A549 (cell line): ENCODE results near the gene TMEM198. TPM values are rescaled to one million over a fixed set of nuclear protein-coding genes. Genes with fewer than 3 reads are reported as not detected.

ENCODE experiments used
- ATAC-seq, 2 experiments: fragments of 200-7000 bp in 1 of 2; fragments of >200 bp in 1 of 2; cut with Nextera tagmentation in 1 of 2; cut with Tn5 transposase in 1 of 2; 3 replicates each; pipeline versions ENCODE4 v1.8.0 to v1.9.1; 2018 to 2020; ENCODE audit warnings: mild to moderate bottlenecking in 1 of 2, moderate library complexity in 1 of 2
- CTCF ChIA-PET: fragments of 300-600 bp; sonication (Branson Sonifier 250); formaldehyde crosslinking; extraction: SDS; loops from one replicate; lab custom pipeline; 2021; ENCODE audit warnings: antibody characterized with exemption, inconsistent platforms; lab: Yijun Ruan, JAX
- POLR2A ChIA-PET: fragments of 350-600 bp; formaldehyde crosslinking; extraction: SDS; loops from one replicate; lab custom pipeline; 2021; ENCODE audit warnings: antibody characterized with exemption, inconsistent platforms; lab: Yijun Ruan, JAX
- DNase-seq, 2 experiments: peaks; one replicate each; pipeline versions ENCODE4 v3.0.0 to v3.0.0-alpha.2; 2011 to 2016; ENCODE audit warnings: low read depth in 1 of 2, low spot score in 1 of 2
- FAIRE-seq: peaks from 2 replicates; lab custom pipeline; 2011; peaks lifted over from hg19 to GRCh38; lab: Jason Lieb, UNC
- H3K27ac ChIP-seq, 2 experiments: fragments of >200 bp; sonication (Bioruptor Twin); formaldehyde crosslinking; 3 replicates each; pipeline ENCODE4 v1.5.1; 2016 to 2017
- H3K4me1 ChIP-seq: fragments of >200 bp; sonication (Bioruptor Twin); formaldehyde crosslinking; 3 replicates; pipeline ENCODE4 v1.6.1; 2016
- H3K4me2 ChIP-seq: fragments of >200 bp; sonication (Bioruptor Twin); formaldehyde crosslinking; 3 replicates; pipeline ENCODE4 v1.6.1; 2016
- H3K4me3 ChIP-seq: fragments of >200 bp; sonication (Bioruptor Twin); formaldehyde crosslinking; 3 replicates; pipeline ENCODE4 v1.5.1; 2016
- H3K9me3 ChIP-seq: fragments of >200 bp; sonication (Bioruptor Twin); formaldehyde crosslinking; 3 replicates; pipeline ENCODE4 v1.6.1; 2016
- BCL3 ChIP-seq: fragments of >200 bp; sonication (Bioruptor Twin); formaldehyde crosslinking; IDR thresholded peaks from 3 replicates; pipeline ENCODE4 v1.6.1; 2016
- CBX8 ChIP-seq: fragments of 200-600 bp; sonication (generic); IDR thresholded peaks from 2 replicates; pipeline ENCODE4 v1.6.1; 2016
- ESRRA ChIP-seq: fragments of 150-350 bp; IDR thresholded peaks from 2 replicates; pipeline ENCODE4 v1.6.1; 2014; ENCODE audit warnings: mild to moderate bottlenecking, low read length, borderline replicate concordance
- FOSL2 ChIP-seq, 2 experiments: fragments of 450-650 bp in 1 of 2; fragments of >200 bp in 1 of 2; sonication (Bioruptor Twin) in 1 of 2; formaldehyde crosslinking; IDR thresholded peaks; 2 replicates each; pipeline versions ENCODE4 v1.5.0 to v1.6.1; 2016 to 2020; ENCODE audit warnings: mild to moderate bottlenecking in 1 of 2, moderate library complexity in 1 of 2
- FOXS1 ChIP-seq: fragments of 250-450 bp; sonication (Bioruptor Pico); IDR thresholded peaks from 2 replicates; pipeline ENCODE4 v1.5.0; 2020; ENCODE audit warnings: mild to moderate bottlenecking, moderate library complexity
- HEYL ChIP-seq: fragments of 250-450 bp; sonication (Bioruptor Pico); IDR thresholded peaks from 2 replicates; pipeline ENCODE4 v1.8.0; 2021; ENCODE audit warnings: mild to moderate bottlenecking, moderate library complexity
- HOXA7 ChIP-seq: fragments of 250-450 bp; sonication (Bioruptor Pico); IDR thresholded peaks from 2 replicates; pipeline ENCODE4 v1.5.0; 2020; ENCODE audit warnings: mild to moderate bottlenecking, moderate library complexity
- HOXB13 ChIP-seq: fragments of 250-450 bp; sonication (Bioruptor Pico); IDR thresholded peaks from 2 replicates; pipeline ENCODE4 v1.5.0; 2020; ENCODE audit warnings: low read depth, mild to moderate bottlenecking, moderate library complexity
- JUNB ChIP-seq: fragments of >200 bp; sonication (Bioruptor Twin); formaldehyde crosslinking; IDR thresholded peaks from 2 replicates; pipeline ENCODE4 v1.6.1; 2016
- KDM1A ChIP-seq: fragments of 200-600 bp; sonication (generic); IDR thresholded peaks from 2 replicates; pipeline ENCODE4 v1.6.1; 2016; ENCODE audit warnings: low read depth, mild to moderate bottlenecking
- KDM5A ChIP-seq: fragments of 200-600 bp; sonication (generic); IDR thresholded peaks from 2 replicates; pipeline ENCODE4 v1.6.1; 2016; ENCODE audit warnings: antibody characterized with exemption, mild to moderate bottlenecking
- MAFK ChIP-seq: fragments of 450-650 bp; IDR thresholded peaks from 2 replicates; pipeline ENCODE4 v1.6.1; 2014; ENCODE audit not compliant: partially characterized antibody
- MAZ ChIP-seq: fragments of 150-350 bp; IDR thresholded peaks from 2 replicates; pipeline ENCODE4 v1.6.1; 2014; ENCODE audit warnings: antibody characterized with exemption, low read depth, low read length, borderline replicate concordance
- NPAS2 ChIP-seq: fragments of 250-450 bp; sonication (Bioruptor Pico); IDR thresholded peaks from 2 replicates; pipeline ENCODE4 v1.8.0; 2022; ENCODE audit warnings: mild to moderate bottlenecking, moderate library complexity, borderline replicate concordance
- RAD21 ChIP-seq, 2 experiments: fragments of >200 bp in 1 of 2; sonication (Bioruptor Twin) in 1 of 2; formaldehyde crosslinking in 1 of 2; IDR thresholded peaks in 1 of 2; conservative IDR thresholded peaks in 1 of 2; 2 replicates in 1 of 2; 3 replicates in 1 of 2; pipeline ENCODE4 v1.6.1; 2012 to 2018; ENCODE audit warnings: inconsistent platforms in 1 of 2
- RARB ChIP-seq: fragments of 250-450 bp; sonication (Bioruptor Pico); IDR thresholded peaks from 2 replicates; pipeline ENCODE4 v1.8.0; 2021; ENCODE audit warnings: mild to moderate bottlenecking, moderate library complexity
- RFX5 ChIP-seq: fragments of 450-650 bp; IDR thresholded peaks from 2 replicates; pipeline ENCODE4 v1.7.1; 2014; ENCODE audit warnings: antibody characterized with exemption, mild to moderate bottlenecking, moderate library complexity
- SMC3 ChIP-seq: fragments of >200 bp; sonication (Bioruptor Twin); formaldehyde crosslinking; IDR thresholded peaks from 3 replicates; pipeline ENCODE4 v1.6.1; 2018; ENCODE audit warnings: inconsistent platforms
- SREBF2 ChIP-seq: fragments of 450-650 bp; IDR thresholded peaks from 2 replicates; pipeline ENCODE4 v1.6.1; 2014; ENCODE audit warnings: mild to moderate bottlenecking, moderate library complexity
- USF2 ChIP-seq: fragments of 450-650 bp; IDR thresholded peaks from 2 replicates; pipeline ENCODE4 v1.6.1; 2014; ENCODE audit warnings: antibody characterized with exemption
- ZFP36 ChIP-seq: fragments of 450-650 bp; IDR thresholded peaks from 2 replicates; pipeline ENCODE4 v1.6.1; 2014; ENCODE audit warnings: borderline replicate concordance; ENCODE audit not compliant: partially characterized antibody
- ZSCAN20 ChIP-seq: fragments of 250-450 bp; sonication (Bioruptor Pico); IDR thresholded peaks from 2 replicates; pipeline ENCODE4 v1.8.0; 2022; ENCODE audit warnings: mild to moderate bottlenecking, moderate library complexity
- WGBS: methylation state at CpG from one replicate; pipeline ENCODE4 v1.1.6; 2017; ENCODE audit errors: missing lambda C conversion rate; 5-methylcytosine and 5-hydroxymethylcytosine counted together
- polyA plus RNA-seq, 4 experiments: library from polyadenylated mRNA; depleted of rRNA in 3 of 4; stranded (reverse); fragments of >200 nt; fragmentation: RNase III in 1 of 4; extraction: RNeasy Plus Mini Kit Qiagen cat#74134 plus additional on column Dnase treatment in 1 of 4; gene quantifications; 2 replicates in 3 of 4; 3 replicates in 1 of 4; pipeline ENCODE4 v1.2.3, GENCODE V29; 2011 to 2017
- TF ChIP-seq, protein P1 (sequence below): IDR thresholded peaks from 2 replicates; pipeline ENCODE4 v1.6.1; 2012
- TF ChIP-seq, protein P2 (sequence below): fragments of 200-600 bp; sonication (generic); IDR thresholded peaks from 2 replicates; pipeline ENCODE4 v1.6.1; 2016; ENCODE audit warnings: antibody characterized with exemption, mild to moderate bottlenecking, moderate library complexity

The TMEM198 gene
- polyA plus RNA-seq, 2 of the 4 experiments (the other 2 are of a cell fraction) = 0.31 to 0.37 TPM

DNA sequence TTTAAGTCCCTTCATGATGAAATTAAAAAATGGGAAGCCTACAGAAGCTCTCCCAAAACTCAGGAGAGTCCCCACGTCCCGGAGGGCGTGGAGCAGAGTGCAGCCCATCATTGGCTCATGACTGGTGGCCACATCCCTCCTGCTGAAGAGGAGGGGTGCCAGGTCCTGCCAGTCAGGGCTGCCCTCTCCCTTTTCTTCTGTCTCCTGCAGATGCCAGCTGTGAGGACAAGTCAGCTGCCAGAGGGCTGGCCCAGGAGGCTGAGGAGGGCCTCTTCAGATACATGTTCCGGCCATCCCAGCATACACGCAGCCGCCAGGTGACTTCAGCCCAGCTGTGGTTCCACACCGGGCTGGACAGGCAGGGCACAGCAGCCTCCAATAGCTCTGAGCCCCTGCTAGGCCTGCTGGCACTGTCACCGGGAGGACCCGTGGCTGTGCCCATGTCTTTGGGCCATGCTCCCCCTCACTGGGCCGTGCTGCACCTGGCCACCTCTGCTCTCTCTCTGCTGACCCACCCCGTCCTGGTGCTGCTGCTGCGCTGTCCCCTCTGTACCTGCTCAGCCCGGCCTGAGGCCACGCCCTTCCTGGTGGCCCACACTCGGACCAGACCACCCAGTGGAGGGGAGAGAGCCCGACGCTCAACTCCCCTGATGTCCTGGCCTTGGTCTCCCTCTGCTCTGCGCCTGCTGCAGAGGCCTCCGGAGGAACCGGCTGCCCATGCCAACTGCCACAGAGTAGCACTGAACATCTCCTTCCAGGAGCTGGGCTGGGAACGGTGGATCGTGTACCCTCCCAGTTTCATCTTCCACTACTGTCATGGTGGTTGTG is 30.9 kb downstream of the TMEM198 start:
- POLR2A ChIA-PET = interaction anchor here (0.5 to 1.7 kb wide), 2 partner anchors 23 to 31 kb away, joined by 3 to 6 read pairs; partner anchors contain the start of gene STK11IP
- FAIRE-seq (no peak), ATAC-seq (no peak)

GRCh38 chr2:219575566-219576504 is 32.0 kb downstream of the TMEM198 start:
- CTCF ChIA-PET = interaction anchor here (1.1 to 7.5 kb wide), 6 partner anchors 12 to 54 kb away, joined by 3 to 50 read pairs (median 4); no protein-coding TSS in a partner anchor
- no peak overlapping the region for H3K27ac ChIP-seq
- no peak for ATAC-seq

More for the DNA sequence above, 30.9 kb downstream of the TMEM198 start:
- no peaks in the 10 kb centered on the region for H3K9me3 ChIP-seq
- H3K4me1 ChIP-seq = peaks cover 14% of the 10 kb centered on the region
- H3K4me2 ChIP-seq = no peak overlapping the region
- CTCF ChIA-PET = interaction anchor here (0.7 to 7.5 kb wide), 2 partner anchors 15 to 34 kb away, joined by 3 to 50 read pairs; no protein-coding TSS in a partner anchor
- H3K4me3 ChIP-seq = no peak overlapping the region
- 69% methylated on average over 18 of the region's 22 CpGs for WGBS
- DNase-seq = no peak
- no peak overlapping the region for H3K27ac ChIP-seq
- TF ChIP-seq BCL3 (no peak), MAFK (no peak), JUNB (no peak), FOSL2 (IDR thresholded peaks at IDR 0.05) (no peak), FOSL2 (CRISPR knock-in tag; IDR thresholded peaks at IDR 0.05) (no peak), FOXS1 (CRISPR knock-in tag) (no peak), KDM1A (no peak), RAD21 (conservative IDR thresholded peaks at IDR 0.05 in 1 of 2, IDR thresholded peaks at IDR 0.05 in 1 of 2) (no peak), HOXA7 (CRISPR knock-in tag) (no peak)

More at GRCh38 chr2:219575566-219576504, 32.0 kb downstream of the TMEM198 start:
- Histone ChIP-seq H3K9me3 (no peaks in the 10 kb centered on the region), H3K4me3 (no peak overlapping the region), H3K4me2 (no peak overlapping the region), H3K4me1 (peaks cover 9% of the 10 kb centered on the region; the same call in 2 of the 3 replicates)
- no peak for FAIRE-seq
- WGBS = 68% methylated on average over 6 of the region's 6 CpGs
- no peak for TF ChIP-seq SREBF2
- no peak for TF ChIP-seq HOXB13 (CRISPR knock-in tag)
- TF ChIP-seq CBX8 = no peak
- TF ChIP-seq KDM5A = no peak
- TF ChIP-seq FOSL2 (IDR thresholded peaks at IDR 0.05) = no peak
- no peak for TF ChIP-seq FOSL2 (CRISPR knock-in tag; IDR thresholded peaks at IDR 0.05)
- TF ChIP-seq, protein P1, sequence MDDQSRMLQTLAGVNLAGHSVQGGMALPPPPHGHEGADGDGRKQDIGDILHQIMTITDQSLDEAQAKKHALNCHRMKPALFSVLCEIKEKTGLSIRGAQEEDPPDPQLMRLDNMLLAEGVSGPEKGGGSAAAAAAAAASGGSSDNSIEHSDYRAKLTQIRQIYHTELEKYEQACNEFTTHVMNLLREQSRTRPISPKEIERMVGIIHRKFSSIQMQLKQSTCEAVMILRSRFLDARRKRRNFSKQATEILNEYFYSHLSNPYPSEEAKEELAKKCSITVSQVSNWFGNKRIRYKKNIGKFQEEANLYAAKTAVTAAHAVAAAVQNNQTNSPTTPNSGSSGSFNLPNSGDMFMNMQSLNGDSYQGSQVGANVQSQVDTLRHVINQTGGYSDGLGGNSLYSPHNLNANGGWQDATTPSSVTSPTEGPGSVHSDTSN = no peak
- TF ChIP-seq HOXA7 (CRISPR knock-in tag) = no peak
- TF ChIP-seq ZFP36 = no peak
- no peak for TF ChIP-seq USF2
- TF ChIP-seq ZSCAN20 (CRISPR knock-in tag) = no peak
- no peak for TF ChIP-seq JUNB
- no peak for TF ChIP-seq HEYL (CRISPR knock-in tag)
- no peak for TF ChIP-seq BCL3
- TF ChIP-seq MAZ = no peak
- TF ChIP-seq NPAS2 = no peak
- no peak for TF ChIP-seq ESRRA
- TF ChIP-seq RARB (CRISPR knock-in tag) = no peak
- TF ChIP-seq SMC3 = no peak
- TF ChIP-seq, protein P2, sequence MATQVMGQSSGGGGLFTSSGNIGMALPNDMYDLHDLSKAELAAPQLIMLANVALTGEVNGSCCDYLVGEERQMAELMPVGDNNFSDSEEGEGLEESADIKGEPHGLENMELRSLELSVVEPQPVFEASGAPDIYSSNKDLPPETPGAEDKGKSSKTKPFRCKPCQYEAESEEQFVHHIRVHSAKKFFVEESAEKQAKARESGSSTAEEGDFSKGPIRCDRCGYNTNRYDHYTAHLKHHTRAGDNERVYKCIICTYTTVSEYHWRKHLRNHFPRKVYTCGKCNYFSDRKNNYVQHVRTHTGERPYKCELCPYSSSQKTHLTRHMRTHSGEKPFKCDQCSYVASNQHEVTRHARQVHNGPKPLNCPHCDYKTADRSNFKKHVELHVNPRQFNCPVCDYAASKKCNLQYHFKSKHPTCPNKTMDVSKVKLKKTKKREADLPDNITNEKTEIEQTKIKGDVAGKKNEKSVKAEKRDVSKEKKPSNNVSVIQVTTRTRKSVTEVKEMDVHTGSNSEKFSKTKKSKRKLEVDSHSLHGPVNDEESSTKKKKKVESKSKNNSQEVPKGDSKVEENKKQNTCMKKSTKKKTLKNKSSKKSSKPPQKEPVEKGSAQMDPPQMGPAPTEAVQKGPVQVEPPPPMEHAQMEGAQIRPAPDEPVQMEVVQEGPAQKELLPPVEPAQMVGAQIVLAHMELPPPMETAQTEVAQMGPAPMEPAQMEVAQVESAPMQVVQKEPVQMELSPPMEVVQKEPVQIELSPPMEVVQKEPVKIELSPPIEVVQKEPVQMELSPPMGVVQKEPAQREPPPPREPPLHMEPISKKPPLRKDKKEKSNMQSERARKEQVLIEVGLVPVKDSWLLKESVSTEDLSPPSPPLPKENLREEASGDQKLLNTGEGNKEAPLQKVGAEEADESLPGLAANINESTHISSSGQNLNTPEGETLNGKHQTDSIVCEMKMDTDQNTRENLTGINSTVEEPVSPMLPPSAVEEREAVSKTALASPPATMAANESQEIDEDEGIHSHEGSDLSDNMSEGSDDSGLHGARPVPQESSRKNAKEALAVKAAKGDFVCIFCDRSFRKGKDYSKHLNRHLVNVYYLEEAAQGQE = no peak
- TF ChIP-seq RFX5 = no peak
- POLR2A ChIA-PET = interaction anchor here (1.7 kb wide), 1 partner anchor 22 kb away, joined by 6 read pairs; the partner anchor contains the start of gene STK11IP
- DNase-seq = no peak
